22Rv1 (cell line): ENCODE data around the gene PPP2R5C.
"Not testable (repeated sequence)": the region's sequence is repeated elsewhere in the genome, so short reads cannot be mapped to it uniquely, and the experiment has no call there.

Experiments used
- H3K27ac ChIP-seq: fragments of 450-650 bp; 2 replicates; pipeline ENCODE4 v1.5.1; 2017
- ZFX ChIP-seq: fragments of 450-650 bp; IDR thresholded peaks from 2 replicates; pipeline ENCODE4 v1.6.1; 2017; ENCODE audit warnings: antibody characterized with exemption, borderline replicate concordance
- TF ChIP-seq, protein P1 (sequence below): fragments of 450-650 bp; IDR thresholded peaks from 2 replicates; pipeline ENCODE4 v1.5.1; 2017; ENCODE audit warnings: mild to moderate bottlenecking

The PPP2R5C gene

DNA sequence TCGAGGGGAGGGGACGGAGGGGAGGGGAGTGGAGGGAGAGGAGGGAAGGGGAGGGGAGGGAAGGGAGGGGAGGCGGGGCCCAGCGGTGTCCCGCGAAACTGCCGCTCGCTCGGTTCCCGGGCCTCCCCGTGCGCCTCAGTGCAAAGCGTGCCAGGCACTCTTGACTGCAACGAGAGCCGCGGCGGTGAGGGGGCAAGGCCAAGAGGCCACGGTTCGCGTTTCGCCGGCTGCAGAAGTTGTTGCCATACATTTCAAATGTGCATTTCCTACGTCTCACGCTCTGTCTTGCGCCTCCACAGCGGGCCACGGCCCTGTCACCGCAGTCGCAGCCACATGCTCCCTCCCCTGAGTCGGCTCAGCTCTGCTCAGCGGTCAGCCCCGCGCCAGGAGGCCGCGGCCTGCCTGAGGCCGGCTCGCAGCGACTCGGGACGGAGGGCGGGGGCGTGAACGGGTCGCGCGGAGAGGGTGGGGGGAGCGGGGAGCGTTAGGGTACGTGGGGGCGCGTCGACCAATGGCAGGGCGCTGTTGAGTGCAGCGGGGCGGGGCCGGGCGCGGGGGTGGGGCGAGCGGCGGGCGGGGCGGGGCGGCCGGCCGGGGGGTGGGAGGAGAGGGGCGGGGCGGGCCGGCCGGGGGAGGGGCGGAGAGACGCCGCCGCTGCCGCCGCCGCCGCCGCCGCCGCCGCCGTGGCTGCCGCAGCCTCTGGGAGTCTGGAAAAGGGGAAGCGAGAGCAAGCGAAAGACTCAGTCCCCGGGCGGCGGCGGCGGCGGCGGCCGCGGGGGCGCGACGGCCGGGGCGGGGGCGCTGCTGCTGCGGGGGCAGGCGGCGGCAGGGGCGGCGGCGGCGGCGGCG lies at the start of gene PPP2R5C:
PPP2R5C (plus strand) TSS at position 678 of the 849 bp plus-strand sequence. CDS start 185 bp downstream, outside the sequence.
- peak within 1 kb of the TSS; percentile 80 for H3K27ac ChIP-seq
- no peak for TF ChIP-seq ZFX
- TF ChIP-seq, protein P1, sequence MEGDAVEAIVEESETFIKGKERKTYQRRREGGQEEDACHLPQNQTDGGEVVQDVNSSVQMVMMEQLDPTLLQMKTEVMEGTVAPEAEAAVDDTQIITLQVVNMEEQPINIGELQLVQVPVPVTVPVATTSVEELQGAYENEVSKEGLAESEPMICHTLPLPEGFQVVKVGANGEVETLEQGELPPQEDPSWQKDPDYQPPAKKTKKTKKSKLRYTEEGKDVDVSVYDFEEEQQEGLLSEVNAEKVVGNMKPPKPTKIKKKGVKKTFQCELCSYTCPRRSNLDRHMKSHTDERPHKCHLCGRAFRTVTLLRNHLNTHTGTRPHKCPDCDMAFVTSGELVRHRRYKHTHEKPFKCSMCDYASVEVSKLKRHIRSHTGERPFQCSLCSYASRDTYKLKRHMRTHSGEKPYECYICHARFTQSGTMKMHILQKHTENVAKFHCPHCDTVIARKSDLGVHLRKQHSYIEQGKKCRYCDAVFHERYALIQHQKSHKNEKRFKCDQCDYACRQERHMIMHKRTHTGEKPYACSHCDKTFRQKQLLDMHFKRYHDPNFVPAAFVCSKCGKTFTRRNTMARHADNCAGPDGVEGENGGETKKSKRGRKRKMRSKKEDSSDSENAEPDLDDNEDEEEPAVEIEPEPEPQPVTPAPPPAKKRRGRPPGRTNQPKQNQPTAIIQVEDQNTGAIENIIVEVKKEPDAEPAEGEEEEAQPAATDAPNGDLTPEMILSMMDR: no peak

DNA sequence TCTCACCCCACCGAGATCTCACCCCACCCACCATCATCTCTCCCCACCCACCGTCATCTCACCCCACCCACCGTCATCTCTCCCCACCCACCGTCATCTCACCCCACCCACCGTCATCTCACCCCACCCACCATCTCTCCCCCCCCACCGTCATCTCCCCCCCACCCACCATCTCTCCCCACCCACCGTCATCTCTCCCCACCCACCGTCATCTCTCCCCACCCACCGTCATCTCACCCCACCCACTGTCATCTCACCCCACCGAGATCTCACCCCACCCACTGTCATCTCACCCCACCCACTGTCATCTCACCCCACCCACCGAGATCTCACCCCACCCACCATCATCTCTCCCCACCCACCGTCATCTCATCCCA lies 49.7 kb upstream of the PPP2R5C start:
- H3K27ac ChIP-seq: not testable (repeated sequence)

DNA sequence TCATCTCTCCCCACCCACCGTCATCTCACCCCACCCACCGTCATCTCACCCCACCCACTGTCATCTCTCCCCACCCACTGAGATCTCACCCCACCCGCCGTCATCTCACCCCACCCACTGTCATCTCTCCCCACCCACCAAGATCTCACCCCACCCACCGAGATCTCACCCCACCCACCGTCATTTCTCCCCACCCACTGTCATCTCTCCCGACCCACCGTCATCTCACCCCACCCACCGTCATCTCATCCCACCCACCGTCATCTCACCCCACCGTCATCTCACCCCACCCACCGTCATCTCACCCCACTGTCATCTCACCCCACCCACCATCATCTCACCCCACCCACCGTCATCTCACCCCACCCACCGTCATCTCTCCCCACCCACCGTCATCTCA lies 49.2 kb upstream of the PPP2R5C start:
- H3K27ac ChIP-seq: not testable (repeated sequence)

DNA sequence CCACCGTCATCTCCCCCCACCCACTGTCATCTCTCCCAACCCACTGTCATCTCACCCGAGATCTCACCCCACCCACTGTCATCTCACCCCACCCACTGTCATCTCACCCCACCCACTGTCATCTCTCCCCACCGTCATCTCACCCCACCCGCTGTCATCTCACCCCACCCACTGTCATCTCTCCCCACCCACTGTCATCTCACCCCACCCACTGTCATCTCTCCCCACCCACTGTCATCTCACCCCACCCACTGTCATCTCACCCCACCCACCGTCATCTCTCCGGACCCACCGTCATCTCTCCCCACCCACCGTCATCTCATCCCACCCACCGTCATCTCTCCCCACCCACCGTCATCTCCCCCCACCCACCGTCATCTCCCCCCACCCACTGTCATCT lies 48.4 kb upstream of the PPP2R5C start:
- H3K27ac ChIP-seq: not testable (repeated sequence)

DNA sequence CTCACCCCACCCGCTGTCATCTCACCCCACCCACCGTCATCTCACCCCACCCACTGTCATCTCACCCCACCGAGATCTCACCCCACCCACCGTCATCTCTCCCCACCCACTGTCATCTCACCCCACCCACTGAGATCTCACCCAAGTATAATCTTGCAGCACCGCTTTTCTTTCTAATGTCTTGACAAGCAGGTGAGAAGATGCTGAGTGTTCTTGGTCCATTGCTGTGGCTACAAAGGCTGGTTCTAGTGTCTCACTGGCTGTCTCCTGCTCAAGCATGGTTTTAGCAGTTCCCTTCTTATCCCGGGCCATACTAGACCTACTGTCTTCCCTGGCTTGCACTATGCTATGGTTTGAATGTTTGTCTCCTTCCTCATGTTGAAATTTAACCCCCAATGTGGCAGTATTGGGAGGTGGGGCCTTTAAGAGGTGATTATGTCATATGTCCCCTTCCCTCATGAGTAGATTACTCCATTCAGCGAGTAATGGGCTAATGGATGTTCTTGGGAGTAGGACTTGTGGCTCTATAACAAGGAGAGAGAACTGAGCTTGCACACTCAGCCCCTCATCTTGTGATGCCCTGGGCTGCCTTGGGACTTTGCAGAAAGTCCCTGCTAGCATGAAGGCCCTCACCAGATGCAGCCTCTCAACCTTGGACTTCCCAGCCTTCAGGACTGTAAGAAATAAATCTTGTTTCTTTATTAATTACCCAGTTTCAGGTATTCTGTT lies 47.7 kb upstream of the PPP2R5C start:
- no peak for TF ChIP-seq ZFX
- TF ChIP-seq, protein P1: no peak

DNA sequence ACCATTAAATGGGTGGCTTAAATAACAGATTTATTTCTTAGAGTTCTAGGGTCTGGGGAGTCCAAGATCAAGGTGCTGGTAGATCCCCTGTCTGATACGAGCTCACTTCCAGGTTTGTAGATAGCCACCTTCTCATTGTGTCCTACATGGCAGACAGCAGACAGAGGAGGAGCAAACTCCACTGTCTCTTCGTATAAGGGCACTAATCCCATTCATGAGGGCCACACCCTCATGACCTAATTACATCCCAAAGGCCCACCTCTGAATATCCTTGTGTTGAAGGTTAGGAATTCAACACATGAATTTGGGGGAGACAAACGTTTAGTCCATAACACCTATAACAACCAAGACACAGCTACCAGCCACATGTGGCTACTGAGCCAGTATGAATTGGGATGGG lies 47.1 kb upstream of the PPP2R5C start:
- no peak overlapping the region for H3K27ac ChIP-seq
- TF ChIP-seq, protein P1: no peak
- no peak for TF ChIP-seq ZFX

More for the DNA sequence above, 47.7 kb upstream of the PPP2R5C start:
- H3K27ac ChIP-seq: peak overlapping the region; percentile 48; the same call in 1 of the 2 replicates

DNA sequence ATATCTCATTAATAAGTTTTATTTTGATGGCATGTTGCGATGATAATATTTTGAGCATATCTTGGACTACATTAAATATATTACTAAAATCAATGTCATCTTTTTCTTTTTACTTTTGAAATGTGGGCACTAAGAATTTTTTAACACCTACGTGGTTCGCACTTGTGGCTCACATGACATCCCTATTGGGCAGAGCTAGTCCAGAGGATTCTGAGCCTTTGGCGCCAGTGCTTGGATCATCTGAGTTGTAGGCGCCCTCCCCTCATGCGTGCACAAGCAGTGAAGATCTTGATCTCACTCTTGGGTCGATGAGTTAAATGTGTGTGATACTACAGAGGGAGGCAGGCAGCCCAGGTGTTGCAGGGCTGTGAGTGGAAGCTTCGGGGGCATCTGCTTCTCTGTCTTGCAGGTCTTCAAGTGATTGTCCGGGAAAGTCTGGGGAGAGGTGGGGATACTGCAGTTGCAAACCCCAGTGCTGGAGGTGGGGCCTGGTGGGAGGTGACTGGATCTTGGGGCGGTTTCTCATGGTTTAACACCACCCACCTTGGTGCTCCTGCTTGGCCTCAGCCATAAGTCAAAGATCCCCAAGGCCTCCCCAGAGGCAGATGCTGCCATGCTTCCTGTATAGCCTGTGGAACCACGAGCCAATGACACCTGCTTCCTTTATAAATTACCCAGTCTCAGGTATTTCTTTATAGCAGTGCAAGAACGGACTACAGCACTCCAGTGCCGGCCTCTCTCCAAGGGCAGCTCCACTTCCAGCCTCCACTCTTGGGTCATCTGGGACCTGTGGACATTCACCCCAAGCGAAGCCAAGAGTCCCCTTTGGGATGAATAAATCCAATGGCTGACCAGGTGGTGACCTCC lies 46.1 kb upstream of the PPP2R5C start:
- H3K27ac ChIP-seq: no peak overlapping the region
- TF ChIP-seq, protein P1: no peak
- TF ChIP-seq ZFX: no peak

DNA sequence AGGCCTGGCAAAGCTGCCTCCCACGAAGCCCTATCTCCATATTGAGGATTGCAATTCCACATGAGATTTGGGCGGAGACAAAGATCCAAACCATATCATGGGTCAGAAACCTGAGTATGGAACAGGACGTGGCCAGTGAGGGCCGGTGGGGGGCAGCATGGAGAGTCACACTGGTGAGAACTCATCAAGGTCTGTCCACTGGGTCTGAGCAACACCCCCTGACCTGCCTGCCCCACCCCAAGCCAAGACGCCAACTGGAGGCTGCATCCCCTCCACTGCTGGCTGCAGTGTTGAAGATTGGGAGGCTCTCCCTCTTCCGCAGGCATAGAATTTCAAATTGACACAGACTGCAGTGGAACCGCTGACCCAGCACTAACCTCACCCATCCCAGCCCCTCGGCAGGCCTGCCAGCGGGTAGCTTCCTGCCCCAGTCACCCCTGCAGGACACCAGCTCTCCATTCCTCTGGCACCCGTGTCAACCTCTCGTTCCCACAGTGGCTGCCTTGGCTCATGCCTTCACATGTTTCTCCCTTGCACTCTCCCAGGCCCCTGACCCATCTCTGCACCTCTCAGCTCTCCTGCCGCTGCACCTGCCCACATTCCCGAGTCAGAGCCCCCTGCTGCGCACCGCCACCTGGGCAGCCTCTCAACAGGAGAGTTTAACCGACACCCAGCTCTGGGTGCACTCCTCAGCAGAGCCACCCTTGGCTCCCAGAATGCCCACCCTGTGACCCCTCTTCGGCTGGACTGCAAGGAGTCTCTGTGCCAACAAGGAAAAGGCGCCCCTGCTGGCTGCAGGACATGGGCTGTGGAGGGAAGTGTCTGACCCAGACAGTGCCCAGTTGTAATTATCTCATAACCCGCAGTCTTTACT lies 45.2 kb upstream of the PPP2R5C start:
- H3K27ac ChIP-seq: no peak overlapping the region
- TF ChIP-seq, protein P1: 0 out of 2 replicates have a peak, but pooled peaks have one; percentile 6
- no peak for TF ChIP-seq ZFX
